ENCODE results near the gene RERE.
"Not testable (repeated sequence)": the region's sequence is repeated elsewhere in the genome, so short reads cannot be mapped to it uniquely, and the experiment has no call there.

The RERE gene

GRCh38 chr1:8607906-8608305 lies 209.5 kb downstream of the RERE start:
- no peak for TF ChIP-seq JUND (IDR thresholded peaks at IDR 0.05; ENCODE audit: low read depth)
- in situ Hi-C loops (cut with HindIII; ENCODE audit: low pct_unique_long_range_greater_than_20kb, low sequenced_read_pairs) = no loop called here
- DNase-seq (ENCODE audit: low read depth in 1 of 2, low spot score in 1 of 2) = peak in 1 of 2 experiments; percentile 60

GRCh38 chr1:8604041-8604945 lies 213.1 kb downstream of the RERE start:
- in situ Hi-C loops (cut with HindIII; ENCODE audit: low pct_unique_long_range_greater_than_20kb, low sequenced_read_pairs) = no loop called here
- TF ChIP-seq JUND (IDR thresholded peaks at IDR 0.05; ENCODE audit: low read depth) = no peak
- no peak for DNase-seq (ENCODE audit: low read depth in 1 of 2, low spot score in 1 of 2)

- DNase-seq (ENCODE audit: low read depth in 1 of 2, low spot score in 1 of 2) = no peak
- no peak for TF ChIP-seq JUND (IDR thresholded peaks at IDR 0.05; ENCODE audit: low read depth)
- in situ Hi-C loops (cut with HindIII; ENCODE audit: low pct_unique_long_range_greater_than_20kb, low sequenced_read_pairs) = no loop called here
These were observed 214.2 kb downstream of the RERE start for GRCh38 chr1:8603220-8603616.

- DNase-seq (ENCODE audit: low read depth in 1 of 2, low spot score in 1 of 2) = no peak
- no peak for TF ChIP-seq JUND (IDR thresholded peaks at IDR 0.05; ENCODE audit: low read depth)
- in situ Hi-C loops (cut with HindIII; ENCODE audit: low pct_unique_long_range_greater_than_20kb, low sequenced_read_pairs) = no loop called here
These were observed 214.8 kb downstream of the RERE start for GRCh38 chr1:8602471-8603219.

GRCh38 chr1:8600336-8600735 lies 217.1 kb downstream of the RERE start:
- in situ Hi-C loops (cut with HindIII; ENCODE audit: low pct_unique_long_range_greater_than_20kb, low sequenced_read_pairs) = no loop called here
- TF ChIP-seq JUND (IDR thresholded peaks at IDR 0.05; ENCODE audit: low read depth) = no peak

GRCh38 chr1:8599646-8600212 lies 217.7 kb downstream of the RERE start:
- no peak for DNase-seq (ENCODE audit: low read depth in 1 of 2, low spot score in 1 of 2)
- in situ Hi-C loops (cut with HindIII; ENCODE audit: low pct_unique_long_range_greater_than_20kb, low sequenced_read_pairs) = no loop called here
- no peak for TF ChIP-seq JUND (IDR thresholded peaks at IDR 0.05; ENCODE audit: low read depth)

More at GRCh38 chr1:8600336-8600735, 217.1 kb downstream of the RERE start:
- no peak for DNase-seq (ENCODE audit: low read depth in 1 of 2, low spot score in 1 of 2)

GRCh38 chr1:8598783-8599182 lies 218.7 kb downstream of the RERE start:
- no peak for TF ChIP-seq JUND (IDR thresholded peaks at IDR 0.05; ENCODE audit: low read depth)

GRCh38 chr1:8598060-8598724 lies 219.2 kb downstream of the RERE start:
- no peak for TF ChIP-seq JUND (IDR thresholded peaks at IDR 0.05; ENCODE audit: low read depth)

More at GRCh38 chr1:8598783-8599182, 218.7 kb downstream of the RERE start:
- no peak for DNase-seq (ENCODE audit: low read depth in 1 of 2, low spot score in 1 of 2)
- in situ Hi-C loops (cut with HindIII; ENCODE audit: low pct_unique_long_range_greater_than_20kb, low sequenced_read_pairs) = no loop called here

GRCh38 chr1:8597455-8597854 lies 220.0 kb downstream of the RERE start:
- no peak for TF ChIP-seq JUND (IDR thresholded peaks at IDR 0.05; ENCODE audit: low read depth)
- no peak for DNase-seq (ENCODE audit: low read depth in 1 of 2, low spot score in 1 of 2)
- in situ Hi-C loops (cut with HindIII; ENCODE audit: low pct_unique_long_range_greater_than_20kb, low sequenced_read_pairs) = no loop called here

More at GRCh38 chr1:8598060-8598724, 219.2 kb downstream of the RERE start:
- in situ Hi-C loops (cut with HindIII; ENCODE audit: low pct_unique_long_range_greater_than_20kb, low sequenced_read_pairs) = no loop called here
- DNase-seq (ENCODE audit: low read depth in 1 of 2, low spot score in 1 of 2) = peak; percentile 47 to 76

- DNase-seq (ENCODE audit: low read depth in 1 of 2, low spot score in 1 of 2) = no peak
- TF ChIP-seq JUND (IDR thresholded peaks at IDR 0.05; ENCODE audit: low read depth) = no peak
- in situ Hi-C loops (cut with HindIII; ENCODE audit: low pct_unique_long_range_greater_than_20kb, low sequenced_read_pairs) = no loop called here
These were observed 221.5 kb downstream of the RERE start for GRCh38 chr1:8595941-8596340.

- DNase-seq (ENCODE audit: low read depth in 1 of 2, low spot score in 1 of 2) = no peak
- in situ Hi-C loops (cut with HindIII; ENCODE audit: low pct_unique_long_range_greater_than_20kb, low sequenced_read_pairs) = no loop called here
- no peak for TF ChIP-seq JUND (IDR thresholded peaks at IDR 0.05; ENCODE audit: low read depth)
These were observed 222.1 kb downstream of the RERE start for GRCh38 chr1:8595332-8595731.

GRCh38 chr1:8593292-8593691 lies 224.1 kb downstream of the RERE start:
- DNase-seq (ENCODE audit: low read depth in 1 of 2, low spot score in 1 of 2); in situ Hi-C loops (cut with HindIII; ENCODE audit: low pct_unique_long_range_greater_than_20kb, low sequenced_read_pairs): not testable (repeated sequence)
